Activated B cell treated with CpG ODN at 0.5 μM for 24 hours (primary cell): ENCODE data around the gene CCNK. TPM values are rescaled to one million over a fixed set of nuclear protein-coding genes. Genes with fewer than 3 reads are reported as not detected.

ENCODE experiments used
- ATAC-seq: fragments of 200-7000 bp; cut with Tn5 transposase; one replicate; pipeline ENCODE4 v1.10.0; 2021; ENCODE audit warnings: low read depth, mild to moderate bottlenecking, moderate library complexity
- CTCF ChIA-PET: fragments of 350-600 bp; sonication (Branson Sonifier 250); formaldehyde crosslinking; loops from one replicate; lab custom pipeline; 2021; ENCODE audit warnings: antibody characterized with exemption; lab: Charles Lee
- POLR2A ChIA-PET: fragments of 350-600 bp; sonication (Branson Sonifier 250); formaldehyde crosslinking; loops from one replicate; lab custom pipeline; 2021; ENCODE audit warnings: antibody characterized with exemption; lab: Charles Lee
- DNase-seq: peaks from one replicate; pipeline ENCODE4 v3.0.0; 2022
- H3K27ac Mint-ChIP-seq: one replicate; pipeline ENCODE4 v1.8.0; 2020; ENCODE audit warnings: mixed read lengths
- H3K27me3 Mint-ChIP-seq: one replicate; pipeline ENCODE4 v1.8.0; 2021; ENCODE audit warnings: mixed read lengths
- H3K36me3 Mint-ChIP-seq: one replicate; pipeline ENCODE4 v1.8.0; 2021; ENCODE audit warnings: low read depth, mixed read lengths
- H3K4me1 Mint-ChIP-seq: one replicate; pipeline ENCODE4 v1.8.0; 2021; ENCODE audit warnings: mixed read lengths
- H3K4me3 Mint-ChIP-seq: one replicate; pipeline ENCODE4 v1.8.0; 2020; ENCODE audit warnings: mild to moderate bottlenecking, mixed read lengths
- H3K9me3 Mint-ChIP-seq: one replicate; pipeline ENCODE4 v1.8.0; 2020; ENCODE audit warnings: mixed read lengths
- CTCF ChIP-seq: fragments of 200-600 bp; IDR thresholded peaks from one replicate; pipeline ENCODE4 v1.8.0; 2022; ENCODE audit warnings: antibody characterized with exemption, mild to moderate bottlenecking
- intact Hi-C: fragments of 100-400 bp; cut with micrococcal nuclease; formaldehyde crosslinking; loops from one replicate; pipeline ENCODE4 v1.15.1; 2024
- total RNA-seq: library from RNA; stranded (reverse); gene quantifications from 2 replicates; pipeline ENCODE4 v1.2.3, GENCODE V29; 2022

The CCNK gene
- total RNA-seq, 1 donor from 2014 or later, result 79.2 TPM

- Mint-ChIP-seq H3K4me3 (no peak overlapping the region), H3K27me3 (no peaks in the 10 kb centered on the region), H3K36me3 (peaks cover 83% of the 10 kb centered on the region), H3K9me3 (no peaks in the 10 kb centered on the region), H3K4me1 (peaks cover 12% of the 10 kb centered on the region), H3K27ac (no peak overlapping the region)
- ChIA-PET CTCF (no interaction called here), POLR2A (no interaction called here)
- intact Hi-C loops, result no loop called here
- no peak for TF ChIP-seq CTCF
- ATAC-seq, result no peak
- no peak for DNase-seq
These were observed 35.3 kb upstream of the CCNK start for GRCh38 chr14:99445931-99446330.

- CTCF ChIA-PET, result no interaction called here
- Mint-ChIP-seq H3K27ac (no peak overlapping the region), H3K36me3 (peaks cover 81% of the 10 kb centered on the region), H3K4me3 (no peak overlapping the region), H3K27me3 (no peaks in the 10 kb centered on the region), H3K4me1 (no peaks in the 10 kb centered on the region), H3K9me3 (no peaks in the 10 kb centered on the region)
- intact Hi-C loops, result no loop called here
- DNase-seq (no peak), ATAC-seq (no peak)
- TF ChIP-seq CTCF, result no peak
- POLR2A ChIA-PET, result no interaction called here
These were observed 33.5 kb upstream of the CCNK start for GRCh38 chr14:99447739-99448138.

GRCh38 chr14:99450266-99450665 lies 30.9 kb upstream of the CCNK start:
- Mint-ChIP-seq H3K27me3 (no peaks in the 10 kb centered on the region), H3K4me1 (no peaks in the 10 kb centered on the region), H3K36me3 (peaks cover 78% of the 10 kb centered on the region), H3K27ac (no peak overlapping the region), H3K9me3 (no peaks in the 10 kb centered on the region), H3K4me3 (no peak overlapping the region)
- TF ChIP-seq CTCF, result no peak
- POLR2A ChIA-PET, result no interaction called here
- CTCF ChIA-PET, result interaction anchor here (0.6 kb wide), 1 partner anchor 34 kb away, joined by 3 read pairs; no protein-coding TSS in a partner anchor
- ATAC-seq, result no peak
- intact Hi-C loops, result no loop called here
- no peak for DNase-seq

GRCh38 chr14:99451234-99451633 lies 30.0 kb upstream of the CCNK start:
- no peak overlapping the region for H3K4me3 Mint-ChIP-seq
- intact Hi-C loops, result no loop called here
- ChIA-PET CTCF (no interaction called here), POLR2A (interaction anchor here (0.5 kb wide), 1 partner anchor 92 kb away, joined by 7 read pairs; no protein-coding TSS in a partner anchor)
- ATAC-seq (no peak), DNase-seq (no peak)
- peaks cover 73% of the 10 kb centered on the region for H3K36me3 Mint-ChIP-seq
- no peak overlapping the region for H3K27ac Mint-ChIP-seq
- H3K4me1 Mint-ChIP-seq, result no peaks in the 10 kb centered on the region
- H3K9me3 Mint-ChIP-seq, result no peaks in the 10 kb centered on the region
- no peaks in the 10 kb centered on the region for H3K27me3 Mint-ChIP-seq
- TF ChIP-seq CTCF, result no peak

GRCh38 chr14:99452968-99453367 lies 28.2 kb upstream of the CCNK start:
- no peak for TF ChIP-seq CTCF
- no peak overlapping the region for H3K4me3 Mint-ChIP-seq
- H3K4me1 Mint-ChIP-seq, result no peaks in the 10 kb centered on the region
- H3K27me3 Mint-ChIP-seq, result no peaks in the 10 kb centered on the region
- ATAC-seq (no peak), DNase-seq (no peak)
- POLR2A ChIA-PET, result no interaction called here
- H3K27ac Mint-ChIP-seq, result no peak overlapping the region
- CTCF ChIA-PET, result no interaction called here
- peaks cover 73% of the 10 kb centered on the region for H3K36me3 Mint-ChIP-seq
- intact Hi-C loops, result no loop called here
- no peaks in the 10 kb centered on the region for H3K9me3 Mint-ChIP-seq
